GM18873 (cell line): ENCODE results near the gene SLCO4A1.

Source experiments
- ATAC-seq: cut with Tn5 transposase; IDR thresholded peaks from one replicate; pipeline ENCODE4 v1.9.1; 2021; ENCODE audit warnings: mild to moderate bottlenecking, moderate library complexity, moderate number of reproducible peaks; ENCODE audit not compliant: unreplicated experiment, low FRiP score

Gene SLCO4A1

GRCh38 chr20:62606016-62606415 lies 36.3 kb upstream of the SLCO4A1 start:
- no peak for ATAC-seq

- no peak for ATAC-seq
Measured at GRCh38 chr20:62606551-62607201, 35.6 kb upstream of the SLCO4A1 start.

DNA sequence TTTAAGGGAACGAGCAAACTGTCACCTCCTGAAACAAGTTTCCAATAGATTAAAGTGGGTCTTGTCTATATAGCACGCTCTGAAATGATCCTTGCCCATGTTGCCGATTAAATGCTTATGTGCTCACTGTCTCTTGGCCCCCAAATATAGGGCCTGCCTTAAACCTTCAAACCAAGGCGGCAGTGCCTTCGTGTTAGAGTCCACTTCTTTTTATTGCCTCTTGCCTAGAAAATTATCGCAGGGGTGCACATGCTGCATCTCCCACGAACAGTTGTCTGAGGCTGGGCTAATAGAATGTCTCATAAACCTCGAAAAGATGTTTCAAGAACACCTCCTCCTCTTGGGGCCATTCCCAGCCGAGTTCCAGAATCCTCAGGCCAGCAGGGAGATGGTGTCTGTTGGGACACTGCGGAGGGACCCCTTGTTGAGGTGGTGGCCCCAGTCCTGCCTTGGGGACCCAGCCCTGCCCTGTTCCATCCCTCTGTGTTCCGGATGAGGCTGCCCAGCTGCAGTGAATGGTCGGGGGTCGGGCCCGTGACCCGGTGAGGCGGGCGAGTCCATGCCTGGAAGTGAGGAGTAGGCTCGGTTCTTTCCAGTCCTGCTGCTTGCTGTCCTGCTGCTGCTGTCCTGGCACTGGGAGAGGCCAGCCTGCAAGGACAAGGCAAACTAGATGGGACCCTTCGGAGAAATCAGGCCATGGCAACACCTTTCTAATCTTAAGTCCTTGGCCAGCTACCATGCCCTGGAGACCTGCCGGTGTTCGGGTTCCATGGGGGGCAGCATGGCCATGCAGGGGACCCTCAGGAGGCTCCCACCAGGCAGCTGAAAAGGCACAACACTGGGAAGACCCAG lies 34.7 kb upstream of the SLCO4A1 start:
- ATAC-seq = no peak

- ATAC-seq = no peak
Measured at GRCh38 chr20:62608218-62608565, 34.1 kb upstream of the SLCO4A1 start.

- no peak for ATAC-seq
Measured at GRCh38 chr20:62609279-62609720, 33.0 kb upstream of the SLCO4A1 start.

GRCh38 chr20:62609811-62610757 lies 32.2 kb upstream of the SLCO4A1 start:
- no peak for ATAC-seq

- no peak for ATAC-seq
Measured at GRCh38 chr20:62611012-62611411, 31.3 kb upstream of the SLCO4A1 start.

DNA sequence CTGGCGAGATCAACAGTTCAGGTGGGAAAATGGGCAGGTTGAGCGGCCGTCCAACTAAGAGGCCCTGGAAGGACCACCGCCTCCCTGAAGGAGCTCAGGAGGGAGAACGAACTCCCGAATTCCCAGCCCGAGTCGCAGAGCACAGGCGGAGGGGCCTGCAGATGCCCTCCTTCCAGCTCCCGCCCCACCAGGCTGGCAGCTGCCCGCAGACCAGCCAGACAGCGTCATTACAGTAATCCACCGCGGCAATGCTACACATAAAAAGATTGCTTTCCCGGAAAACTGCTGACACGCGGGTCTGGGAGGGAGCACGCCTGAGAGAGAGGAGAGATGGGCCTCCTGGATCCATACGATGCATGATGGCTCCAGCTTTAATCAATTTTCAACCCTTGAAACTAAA lies 30.5 kb upstream of the SLCO4A1 start:
- no peak for ATAC-seq

GRCh38 chr20:62614085-62614960 lies 28.0 kb upstream of the SLCO4A1 start:
- ATAC-seq = no peak

DNA sequence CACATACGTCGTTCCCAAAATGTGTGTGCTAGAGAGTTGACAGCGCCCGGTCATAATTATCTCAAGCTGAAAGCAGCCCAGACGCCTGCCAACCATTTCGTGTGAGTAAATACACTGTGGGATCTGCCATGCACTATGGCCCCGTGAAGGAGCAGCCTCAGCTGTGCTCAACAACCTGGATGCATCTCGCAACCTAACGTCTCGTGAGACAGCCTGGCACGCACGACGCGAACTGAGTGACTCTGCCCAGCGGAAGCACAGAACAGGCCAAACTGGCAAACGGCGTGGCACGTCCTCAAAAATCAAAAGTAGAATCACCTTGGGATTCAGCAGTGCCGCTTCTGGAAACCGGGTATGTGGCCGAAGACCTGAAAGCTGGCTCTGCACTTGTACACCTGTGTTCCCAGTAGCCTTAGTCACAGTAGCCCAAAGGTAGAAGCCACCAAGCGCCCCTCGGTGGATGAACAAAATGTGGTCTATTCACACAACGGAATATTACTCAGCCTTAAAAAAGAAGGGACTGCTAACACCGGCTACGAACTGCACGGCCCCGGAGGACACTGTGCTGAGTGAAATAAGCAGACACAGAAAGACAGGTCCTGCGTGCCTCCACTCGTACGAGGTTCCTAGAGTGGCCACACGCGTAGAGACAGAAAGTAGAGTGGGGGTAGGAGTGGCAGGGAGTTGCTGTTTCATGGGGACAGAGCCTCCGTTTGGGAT lies 27.2 kb upstream of the SLCO4A1 start:
- no peak for ATAC-seq

DNA sequence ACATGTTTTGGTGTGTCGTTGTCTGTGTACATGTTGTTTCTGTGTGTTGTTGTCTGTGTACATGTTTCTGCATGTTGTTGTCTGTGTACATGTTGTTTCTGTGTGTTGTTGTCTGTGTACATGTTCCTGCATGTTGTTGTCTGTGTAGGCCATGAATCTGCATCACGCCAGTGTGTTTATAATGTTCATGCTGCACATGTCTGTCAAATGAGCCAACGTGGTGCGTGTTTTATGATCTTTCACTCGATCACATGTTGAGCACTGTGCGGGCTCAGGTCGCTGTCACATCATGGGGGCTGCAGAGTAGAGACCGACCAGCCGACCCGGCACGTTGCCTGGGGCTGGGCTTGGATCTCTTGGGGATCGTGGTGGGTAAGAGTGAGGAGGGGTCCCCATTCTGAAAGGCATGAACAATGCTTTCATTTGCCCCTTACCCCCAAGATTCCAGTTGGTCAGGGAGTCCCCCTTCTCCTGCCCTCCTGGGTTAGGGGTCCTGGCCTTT lies 26.5 kb upstream of the SLCO4A1 start:
- ATAC-seq = no peak

DNA sequence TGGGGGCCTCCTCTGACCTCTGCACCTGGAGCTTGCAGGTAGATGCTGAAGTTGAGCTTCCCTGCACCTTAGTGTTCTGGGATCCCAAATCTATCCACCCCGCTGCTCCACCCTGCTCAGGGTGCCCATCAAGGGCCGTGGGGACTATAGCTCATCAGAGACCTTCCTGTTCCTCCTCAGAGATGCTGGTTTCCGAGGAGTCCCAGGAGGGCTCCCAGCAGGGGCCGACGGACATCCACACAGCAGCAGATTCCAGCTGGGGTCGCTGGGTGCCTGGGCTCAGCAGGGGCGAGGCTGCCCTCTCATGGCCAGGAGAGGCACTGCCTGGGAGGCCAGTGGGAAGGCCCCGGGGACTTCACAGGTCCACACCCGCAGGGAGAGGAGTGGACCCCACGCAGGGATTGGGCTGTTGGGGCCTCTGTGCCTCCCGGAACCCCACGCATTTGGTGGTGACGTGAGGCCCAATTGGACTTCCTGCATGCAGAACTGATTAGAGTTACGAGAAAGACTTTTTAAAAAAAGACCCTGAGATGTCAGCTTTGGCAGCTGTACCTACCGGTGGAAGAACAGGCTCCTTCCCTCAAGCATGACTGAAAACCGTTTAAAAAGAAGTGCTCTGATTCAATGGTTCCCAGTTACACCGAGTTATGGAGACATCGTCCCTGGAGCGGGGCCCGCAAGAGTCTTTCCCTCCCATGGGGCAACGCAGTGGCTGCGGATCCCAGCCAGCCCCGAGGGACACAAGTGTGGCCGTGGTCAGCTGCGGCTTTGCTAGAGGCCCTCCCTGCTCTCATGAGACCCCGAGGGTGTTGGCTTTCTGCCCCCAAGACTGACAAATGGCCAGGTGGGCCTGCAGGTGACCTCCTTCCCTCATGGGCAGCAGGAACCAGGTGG lies 25.3 kb upstream of the SLCO4A1 start:
- no peak for ATAC-seq

GRCh38 chr20:62617711-62618483 lies 24.4 kb upstream of the SLCO4A1 start:
- ATAC-seq = no peak

GRCh38 chr20:62618611-62619529 lies 23.4 kb upstream of the SLCO4A1 start:
- no peak for ATAC-seq

GRCh38 chr20:62620625-62621024 lies 21.7 kb upstream of the SLCO4A1 start:
- no peak for ATAC-seq
